ENCODE measurements around the gene MIAT.
A peak's percentile ranks its signal among the peaks of the same experiment; 100 is the strongest.
"Not testable (repeated sequence)": the region's sequence is repeated elsewhere in the genome, so short reads cannot be mapped to it uniquely, and the experiment has no call there.

The MIAT gene

GRCh38 chr22:26656891-26657851 lies at the start of gene MIAT:
TSS of gene MIAT (plus strand) at chr22:26657588.
- peak; percentile 33 for DNase-seq

GRCh38 chr22:26608129-26608528 lies 49.3 kb upstream of the MIAT start:
- no peak for DNase-seq

GRCh38 chr22:26609287-26609686 lies 48.1 kb upstream of the MIAT start:
- no peak for DNase-seq

DNA sequence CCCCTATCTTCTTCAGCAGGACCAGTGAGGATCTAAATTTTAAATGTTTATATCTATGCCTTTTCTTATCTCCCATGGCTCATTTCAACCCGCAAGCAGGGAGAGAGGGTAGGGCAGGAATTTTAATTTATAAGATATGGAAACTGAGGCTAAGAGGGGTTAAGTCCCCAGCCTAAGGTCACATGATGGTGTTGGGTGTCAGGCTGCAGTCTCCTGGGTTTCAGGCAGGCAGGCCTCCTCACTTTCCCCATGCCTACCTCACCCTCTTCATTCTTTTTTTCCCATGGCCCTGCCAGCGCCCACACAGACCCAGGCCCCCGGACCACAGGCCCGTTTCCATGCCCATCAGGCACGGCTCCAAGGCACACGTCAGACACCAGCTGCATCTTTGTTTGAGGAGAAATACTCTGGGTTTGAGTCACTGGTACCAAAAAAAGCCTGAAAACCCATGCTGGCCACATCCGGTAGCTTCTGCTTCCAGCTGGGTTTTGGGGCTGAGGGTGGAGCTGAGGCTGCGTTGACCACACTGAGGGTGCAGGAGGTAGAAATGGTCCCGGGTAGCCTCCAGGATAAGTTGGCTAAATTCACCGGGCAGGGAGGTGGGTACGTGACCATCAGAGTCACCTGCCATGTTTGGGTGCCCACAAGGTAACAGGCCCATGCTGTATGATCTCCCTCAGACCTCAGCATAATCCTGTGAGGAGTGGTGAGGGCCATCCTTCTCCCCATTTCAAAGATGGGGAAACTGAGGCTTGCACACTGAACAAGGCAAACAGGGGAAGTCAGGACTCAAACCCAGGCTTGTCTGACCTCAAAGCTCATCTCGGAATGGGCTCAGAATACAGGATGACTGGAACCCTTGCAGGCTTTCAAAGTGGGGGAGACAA lies 47.1 kb upstream of the MIAT start:
- DNase-seq = no peak

- DNase-seq = no peak
These were observed 46.4 kb upstream of the MIAT start for GRCh38 chr22:26610996-26611395.

DNA sequence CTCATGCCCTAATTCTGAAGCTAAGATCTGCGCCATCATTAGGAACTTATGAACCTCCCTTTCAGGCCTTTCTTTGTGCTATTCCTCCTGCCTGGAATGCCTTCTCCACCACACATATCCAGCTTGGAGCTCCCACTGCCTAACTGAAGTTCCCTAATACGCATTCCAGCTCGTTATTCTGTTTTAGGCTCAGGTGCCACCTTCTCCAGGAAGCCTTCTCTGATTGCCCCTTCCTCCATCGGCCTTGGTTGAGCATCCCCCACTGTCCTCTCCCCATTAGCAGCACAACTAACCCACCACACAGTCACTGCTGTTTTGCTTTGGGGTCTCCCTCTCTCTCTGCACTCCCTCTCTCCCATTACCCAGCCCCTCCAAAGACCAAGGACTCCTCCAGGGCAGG lies 44.7 kb upstream of the MIAT start:
- no peak for DNase-seq

DNA sequence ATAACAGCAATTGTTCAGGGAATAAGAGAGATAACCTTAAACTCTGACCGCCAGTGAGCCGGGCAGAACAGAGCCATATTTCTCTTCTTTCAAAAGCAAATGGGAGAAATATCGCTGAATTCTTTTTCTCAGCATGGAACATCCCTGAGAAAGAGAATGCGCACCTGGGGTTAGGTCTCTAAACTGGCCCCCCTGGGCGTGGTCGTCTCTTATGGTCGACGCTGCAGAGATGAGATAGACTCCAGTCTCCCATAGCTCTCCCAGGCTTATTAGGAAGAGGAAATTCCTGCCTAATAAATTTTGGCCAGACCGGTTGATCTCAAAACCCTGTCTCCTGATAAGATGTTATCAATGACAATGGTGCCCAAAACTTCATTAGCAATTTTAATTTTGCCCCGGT lies 43.6 kb upstream of the MIAT start:
- not testable (repeated sequence) for DNase-seq

GRCh38 chr22:26614322-26614721 lies 43.1 kb upstream of the MIAT start:
- no peak for DNase-seq

DNA sequence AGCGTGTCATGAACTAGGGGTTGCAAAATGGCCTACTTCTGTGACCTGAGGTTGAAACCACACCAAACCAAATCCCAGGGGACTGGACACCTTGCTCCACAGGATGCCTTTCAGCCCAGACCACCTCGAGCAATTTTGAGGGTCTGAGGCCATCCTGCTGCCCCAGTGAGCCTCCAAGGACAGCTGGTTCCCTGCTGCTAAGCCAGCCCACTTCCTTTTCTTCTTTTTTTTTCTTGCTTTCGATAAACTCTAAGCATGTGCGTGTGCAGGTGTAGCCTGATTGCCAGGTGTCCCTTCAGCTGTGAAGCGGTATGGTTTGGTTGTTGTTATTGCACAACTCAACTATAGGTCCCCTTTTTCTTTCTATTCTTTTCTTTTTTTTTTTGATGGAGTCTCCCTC lies 42.2 kb upstream of the MIAT start:
- DNase-seq = no peak

DNA sequence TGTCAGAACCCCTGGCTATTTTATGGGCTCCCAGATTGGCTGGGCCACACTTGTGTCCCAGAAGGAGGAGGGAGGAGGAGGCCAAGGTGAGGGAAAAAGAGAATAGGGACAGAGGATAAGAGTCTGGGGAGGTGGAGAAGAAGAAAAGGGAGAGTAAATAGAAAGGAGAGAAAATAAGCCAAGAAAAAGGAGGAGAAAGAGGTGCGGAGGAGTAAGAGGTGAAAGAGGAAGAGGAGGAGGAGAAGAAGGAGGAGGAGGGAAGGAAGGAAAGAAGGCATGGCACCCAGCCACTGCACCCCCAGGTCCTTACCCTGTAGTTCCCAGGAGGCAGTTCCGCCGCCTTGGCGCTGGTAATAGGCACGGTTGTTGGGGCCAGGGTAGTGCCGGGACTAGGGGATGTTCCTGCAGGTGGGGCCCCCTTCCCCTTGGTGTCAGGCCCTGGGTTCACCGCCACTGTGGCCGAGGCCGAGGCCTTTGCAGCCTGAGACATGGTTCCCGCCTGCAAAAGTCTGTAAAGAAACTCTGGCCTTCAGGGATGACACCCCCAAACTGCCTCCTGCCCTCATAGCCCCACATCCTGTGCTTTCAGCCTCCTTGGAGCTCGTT lies 41.5 kb upstream of the MIAT start:
- no peak for DNase-seq

DNA sequence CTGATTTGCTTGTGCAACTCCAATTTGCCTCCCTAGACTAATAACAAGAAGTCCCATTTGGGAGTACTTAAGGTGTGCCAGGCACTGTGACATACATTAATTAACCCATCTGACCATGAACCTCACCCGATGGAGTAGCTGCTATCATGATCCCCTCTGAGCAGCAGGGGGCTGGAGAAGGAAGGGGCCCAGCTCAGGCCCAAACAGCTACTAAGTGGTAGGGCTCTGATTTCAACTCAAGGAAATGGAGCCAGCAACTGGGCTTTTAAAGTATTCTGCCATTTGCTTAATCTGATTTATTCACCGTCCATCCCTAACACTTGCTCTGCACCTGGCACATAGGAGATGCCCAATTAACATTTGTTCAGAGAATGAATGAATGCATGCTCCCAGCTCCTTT lies 40.7 kb upstream of the MIAT start:
- no peak for DNase-seq

GRCh38 chr22:26617271-26618199 lies 39.9 kb upstream of the MIAT start, which contains the start of gene CRYBB1:
TSS of gene CRYBB1 (minus strand) at chr22:26618027. CDS start at chr22:26616319, 1,708 bp downstream.
- DNase-seq = no peak

- DNase-seq = no peak
These were observed 38.9 kb upstream of the MIAT start for GRCh38 chr22:26618455-26618854.

DNA sequence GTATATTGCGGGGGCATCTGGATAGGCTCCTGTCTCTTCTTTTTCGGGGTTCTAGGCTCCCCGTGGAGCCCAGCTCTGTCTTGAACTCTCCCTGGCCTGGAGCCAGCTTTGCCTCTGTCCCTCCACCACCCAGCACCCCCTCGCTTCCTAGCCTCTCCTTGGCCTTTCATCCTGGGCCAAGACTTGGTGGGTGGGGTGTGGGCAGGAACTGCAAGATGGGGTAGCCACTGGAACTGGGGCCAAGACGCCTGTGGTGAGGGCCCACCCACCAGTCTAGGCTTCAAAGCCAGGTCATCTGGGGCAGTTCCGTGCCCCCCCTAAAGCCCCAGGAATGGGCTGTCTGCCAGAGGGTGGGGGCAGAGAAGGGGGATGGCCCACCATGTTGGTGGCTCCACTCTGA lies 37.9 kb upstream of the MIAT start:
- no peak for DNase-seq

DNA sequence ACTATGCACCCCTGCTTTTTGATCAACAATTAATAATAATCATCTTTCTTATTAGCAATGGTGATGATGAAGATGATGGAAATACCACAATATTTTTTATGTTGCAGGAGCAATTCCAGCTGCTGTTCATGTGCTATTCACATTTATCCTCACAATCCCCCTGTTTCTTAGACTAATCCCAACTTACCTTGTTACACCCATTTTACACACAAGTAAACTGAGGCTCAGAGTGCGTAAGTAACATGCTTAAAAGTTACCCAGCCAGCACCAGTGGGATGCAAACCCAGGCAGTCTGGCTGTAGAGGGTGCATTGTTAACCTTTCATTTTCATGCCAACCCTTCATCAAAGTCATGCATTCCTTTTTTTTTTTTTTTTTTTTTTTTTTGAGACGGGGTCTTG lies 37.2 kb upstream of the MIAT start:
- DNase-seq = no peak

GRCh38 chr22:26621663-26622062 lies 35.7 kb upstream of the MIAT start, which contains the start of gene CRYBA4:
TSS of gene CRYBA4 (plus strand) at chr22:26621963. CDS start at chr22:26622597, 634 bp downstream.
- DNase-seq = no peak

- DNase-seq = no peak
These were observed 33.4 kb upstream of the MIAT start for GRCh38 chr22:26623984-26624383.

DNA sequence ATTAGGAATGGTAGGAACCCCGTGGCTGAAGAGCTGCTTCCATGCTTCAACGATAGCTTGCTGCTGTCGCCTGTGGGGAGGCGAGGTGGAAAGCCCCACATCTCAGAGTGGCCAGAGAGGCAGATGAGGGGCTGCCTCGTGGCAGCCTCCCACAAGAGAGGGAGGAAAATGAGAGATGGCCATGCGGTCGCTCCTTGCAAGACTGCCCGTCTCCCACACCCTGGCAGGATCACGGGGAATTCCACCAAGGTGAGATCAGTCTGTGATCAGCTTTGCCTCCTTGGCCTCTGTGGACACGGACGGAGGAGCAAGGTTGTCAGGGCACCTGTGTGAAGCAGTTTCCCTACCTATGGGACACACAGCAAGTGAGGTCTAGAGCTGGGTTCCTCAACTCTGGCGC lies 32.6 kb upstream of the MIAT start:
- DNase-seq = no peak

GRCh38 chr22:26629988-26630761 lies 27.2 kb upstream of the MIAT start:
- no peak for DNase-seq

GRCh38 chr22:26631282-26631681 lies 26.1 kb upstream of the MIAT start:
- no peak for DNase-seq
